ENCODE measurements around the gene KCNAB2.

DNA sequence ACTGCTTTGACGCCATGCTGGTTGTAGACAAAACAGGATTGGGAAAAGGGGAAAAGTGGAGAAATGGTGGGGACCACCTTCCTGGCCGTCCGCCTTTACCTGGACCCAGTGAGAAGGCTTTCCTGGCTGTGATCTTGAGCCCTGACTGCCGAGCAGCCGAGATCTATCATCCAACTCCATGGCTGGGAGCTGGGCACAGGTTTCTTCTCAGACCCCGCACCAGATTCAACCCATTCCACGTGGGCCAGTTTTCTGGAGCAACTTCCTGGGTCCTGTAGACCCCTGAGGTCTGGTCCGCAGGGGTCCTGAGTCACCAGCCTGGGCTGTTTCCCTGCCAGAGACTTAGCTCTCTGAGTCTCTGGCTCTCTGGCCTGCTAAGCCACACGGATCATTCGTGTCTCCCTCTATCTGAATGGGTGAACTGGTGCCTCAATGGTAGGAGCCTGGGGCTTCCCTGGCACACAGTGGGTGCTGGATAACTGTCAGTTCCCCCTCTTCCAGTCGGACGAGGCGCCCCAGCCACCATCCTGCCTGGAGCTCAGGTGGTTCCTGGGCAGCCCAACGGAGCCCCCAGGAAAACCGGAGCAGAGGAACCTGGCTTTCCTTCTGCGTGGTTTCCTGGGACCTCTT is 48.9 kb upstream of the KCNAB2 start:
- TF ChIP-seq, protein P1, sequence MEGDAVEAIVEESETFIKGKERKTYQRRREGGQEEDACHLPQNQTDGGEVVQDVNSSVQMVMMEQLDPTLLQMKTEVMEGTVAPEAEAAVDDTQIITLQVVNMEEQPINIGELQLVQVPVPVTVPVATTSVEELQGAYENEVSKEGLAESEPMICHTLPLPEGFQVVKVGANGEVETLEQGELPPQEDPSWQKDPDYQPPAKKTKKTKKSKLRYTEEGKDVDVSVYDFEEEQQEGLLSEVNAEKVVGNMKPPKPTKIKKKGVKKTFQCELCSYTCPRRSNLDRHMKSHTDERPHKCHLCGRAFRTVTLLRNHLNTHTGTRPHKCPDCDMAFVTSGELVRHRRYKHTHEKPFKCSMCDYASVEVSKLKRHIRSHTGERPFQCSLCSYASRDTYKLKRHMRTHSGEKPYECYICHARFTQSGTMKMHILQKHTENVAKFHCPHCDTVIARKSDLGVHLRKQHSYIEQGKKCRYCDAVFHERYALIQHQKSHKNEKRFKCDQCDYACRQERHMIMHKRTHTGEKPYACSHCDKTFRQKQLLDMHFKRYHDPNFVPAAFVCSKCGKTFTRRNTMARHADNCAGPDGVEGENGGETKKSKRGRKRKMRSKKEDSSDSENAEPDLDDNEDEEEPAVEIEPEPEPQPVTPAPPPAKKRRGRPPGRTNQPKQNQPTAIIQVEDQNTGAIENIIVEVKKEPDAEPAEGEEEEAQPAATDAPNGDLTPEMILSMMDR (conservative IDR thresholded peaks at IDR 0.05; ENCODE audit: low read depth, low read length), result no peak
- TF ChIP-seq EZH2 (IDR thresholded peaks at IDR 0.05; ENCODE audit: low read length, unreplicated experiment), result no peak
